GM18861 (cell line): ENCODE results near the gene SPAST.
"Not testable (repeated sequence)": the region's sequence is repeated elsewhere in the genome, so short reads cannot be mapped to it uniquely, and the experiment has no call there.

Experiments
- ATAC-seq: cut with Tn5 transposase; IDR thresholded peaks from one replicate; pipeline ENCODE4 v1.9.1; 2021; ENCODE audit not compliant: unreplicated experiment

SPAST gene

GRCh38 chr2:32063310-32064020 is at the start of gene SPAST:
Gene SPAST, plus strand, starts transcription at chr2:32063556. Its CDS starts 276 bp downstream, at chr2:32063832.
- peak; percentile 93 for ATAC-seq

- not testable (repeated sequence) for ATAC-seq
Measured at GRCh38 chr2:32018789-32019482, 44.4 kb upstream of the SPAST start.

- not testable (repeated sequence) for ATAC-seq
Measured at GRCh38 chr2:32034198-32034887, 29.0 kb upstream of the SPAST start.

- ATAC-seq: peak; percentile 81
Measured at GRCh38 chr2:32039447-32040219, 23.7 kb upstream of the SPAST start, which contains the start of gene DPY30. Gene DPY30, minus strand, starts transcription at chr2:32039805. Its CDS starts 349 bp downstream, at chr2:32039456.

- no peak for ATAC-seq
Measured at GRCh38 chr2:32043561-32043960, 19.8 kb upstream of the SPAST start.

- ATAC-seq: no peak
Measured at GRCh38 chr2:32051836-32052439, 11.4 kb upstream of the SPAST start.

- not testable (repeated sequence) for ATAC-seq
Measured at GRCh38 chr2:32054583-32054982, 8.8 kb upstream of the SPAST start.

GRCh38 chr2:32058130-32058529 is 5.2 kb upstream of the SPAST start:
- ATAC-seq: no peak

GRCh38 chr2:32060266-32060665 is 3.1 kb upstream of the SPAST start:
- ATAC-seq: no peak

- ATAC-seq: no peak
Measured at GRCh38 chr2:32061430-32061829, 1.9 kb upstream of the SPAST start.

GRCh38 chr2:32061973-32062861 is 1.1 kb upstream of the SPAST start:
- no peak for ATAC-seq

- ATAC-seq: no peak
Measured at GRCh38 chr2:32064021-32064601, 755 bp downstream of the SPAST start.

- no peak for ATAC-seq
Measured at GRCh38 chr2:32064713-32065112, 1.4 kb downstream of the SPAST start.

- no peak for ATAC-seq
Measured at GRCh38 chr2:32067549-32067948, 4.2 kb downstream of the SPAST start.

GRCh38 chr2:32074134-32074506 is 10.8 kb downstream of the SPAST start:
- no peak for ATAC-seq

- no peak for ATAC-seq
Measured at GRCh38 chr2:32095671-32096070, 32.3 kb downstream of the SPAST start.

- ATAC-seq: no peak
Measured at GRCh38 chr2:32108111-32108510, 44.8 kb downstream of the SPAST start.

GRCh38 chr2:32118055-32118454 is 54.7 kb downstream of the SPAST start:
- ATAC-seq: no peak

- ATAC-seq: no peak
Measured at GRCh38 chr2:32119161-32119560, 55.8 kb downstream of the SPAST start.
